ENCODE data around the gene RHEX.

The RHEX gene

GRCh38 chr1:206101351-206102045, 48.5 kb downstream of the RHEX start:
- no peak for DNase-seq (ENCODE audit: low spot score in 2 of 2)
- Histone ChIP-seq H3K4me3 (no peak overlapping the region), H3K36me3 (replicated peaks) (no peaks in the 10 kb centered on the region), H3K9me3 (no peaks in the 10 kb centered on the region), H3K4me1 (no peaks in the 10 kb centered on the region), H3K27me3 (ENCODE audit: low read depth) (no peaks in the 10 kb centered on the region)
- in situ Hi-C loops (cut with MboI; ENCODE audit: low sequenced_read_pairs) = loop anchor here (5.0 to 10.0 kb wide), 2 partner anchors 184 to 307 kb away; no protein-coding TSS in a partner anchor

GRCh38 chr1:206102292-206102936, 49.4 kb downstream of the RHEX start:
- H3K4me1 ChIP-seq = no peaks in the 10 kb centered on the region
- H3K27me3 ChIP-seq (ENCODE audit: low read depth) = no peaks in the 10 kb centered on the region
- in situ Hi-C loops (cut with MboI; ENCODE audit: low sequenced_read_pairs) = loop anchor here (5.0 to 10.0 kb wide), 2 partner anchors 185 to 308 kb away; no protein-coding TSS in a partner anchor
- no peak for DNase-seq (ENCODE audit: low spot score in 2 of 2)
- no peaks in the 10 kb centered on the region for H3K36me3 ChIP-seq (replicated peaks)
- no peaks in the 10 kb centered on the region for H3K9me3 ChIP-seq
- no peak overlapping the region for H3K4me3 ChIP-seq

- Histone ChIP-seq H3K4me1 (no peaks in the 10 kb centered on the region), H3K9me3 (no peaks in the 10 kb centered on the region), H3K27me3 (ENCODE audit: low read depth) (no peaks in the 10 kb centered on the region), H3K4me3 (no peak overlapping the region), H3K36me3 (replicated peaks) (no peaks in the 10 kb centered on the region)
- no peak for DNase-seq (ENCODE audit: low spot score in 2 of 2)
- in situ Hi-C loops (cut with MboI; ENCODE audit: low sequenced_read_pairs) = loop anchor here (5.0 to 10.0 kb wide), 2 partner anchors 187 to 309 kb away; no protein-coding TSS in a partner anchor
Observed at GRCh38 chr1:206103979-206104378, 51.0 kb downstream of the RHEX start.

- Histone ChIP-seq H3K4me1 (no peaks in the 10 kb centered on the region), H3K4me3 (no peak overlapping the region), H3K36me3 (replicated peaks) (no peaks in the 10 kb centered on the region), H3K27me3 (ENCODE audit: low read depth) (no peaks in the 10 kb centered on the region), H3K9me3 (no peaks in the 10 kb centered on the region)
- DNase-seq (ENCODE audit: low spot score in 2 of 2) = no peak
- in situ Hi-C loops (cut with MboI; ENCODE audit: low sequenced_read_pairs) = loop anchor here (5.0 to 10.0 kb wide), 3 partner anchors 78 to 311 kb away; no protein-coding TSS in a partner anchor
Observed at GRCh38 chr1:206105464-206105995, 52.6 kb downstream of the RHEX start.

GRCh38 chr1:206106328-206107167, 53.6 kb downstream of the RHEX start:
- H3K4me1 ChIP-seq = no peaks in the 10 kb centered on the region
- H3K27me3 ChIP-seq (ENCODE audit: low read depth) = no peaks in the 10 kb centered on the region
- DNase-seq (ENCODE audit: low spot score in 2 of 2) = peak; percentile 53 to 86
- H3K36me3 ChIP-seq (replicated peaks) = no peaks in the 10 kb centered on the region
- H3K4me3 ChIP-seq = no peak overlapping the region
- H3K9me3 ChIP-seq = no peaks in the 10 kb centered on the region
- in situ Hi-C loops (cut with MboI; ENCODE audit: low sequenced_read_pairs) = loop anchor here (5.0 to 10.0 kb wide), 3 partner anchors 79 to 312 kb away; no protein-coding TSS in a partner anchor

- H3K36me3 ChIP-seq (replicated peaks) = no peaks in the 10 kb centered on the region
- no peaks in the 10 kb centered on the region for H3K27me3 ChIP-seq (ENCODE audit: low read depth)
- H3K4me1 ChIP-seq = no peaks in the 10 kb centered on the region
- no peak overlapping the region for H3K4me3 ChIP-seq
- no peak for DNase-seq (ENCODE audit: low spot score in 2 of 2)
- H3K9me3 ChIP-seq = no peaks in the 10 kb centered on the region
- in situ Hi-C loops (cut with MboI; ENCODE audit: low sequenced_read_pairs) = loop anchor here (5.0 to 10.0 kb wide), 3 partner anchors 80 to 312 kb away; no protein-coding TSS in a partner anchor
Observed at GRCh38 chr1:206107168-206107544, 54.2 kb downstream of the RHEX start.

GRCh38 chr1:206108635-206109034, 55.7 kb downstream of the RHEX start:
- Histone ChIP-seq H3K4me1 (no peaks in the 10 kb centered on the region), H3K4me3 (no peak overlapping the region), H3K9me3 (no peaks in the 10 kb centered on the region), H3K27me3 (ENCODE audit: low read depth) (no peaks in the 10 kb centered on the region), H3K36me3 (replicated peaks) (no peaks in the 10 kb centered on the region)
- in situ Hi-C loops (cut with MboI; ENCODE audit: low sequenced_read_pairs) = loop anchor here (5.0 to 10.0 kb wide), 3 partner anchors 81 to 314 kb away; no protein-coding TSS in a partner anchor
- DNase-seq (ENCODE audit: low spot score in 2 of 2) = no peak

- Histone ChIP-seq H3K4me3 (no peak overlapping the region), H3K36me3 (replicated peaks) (no peaks in the 10 kb centered on the region), H3K9me3 (no peaks in the 10 kb centered on the region), H3K27me3 (ENCODE audit: low read depth) (no peaks in the 10 kb centered on the region), H3K4me1 (no peaks in the 10 kb centered on the region)
- in situ Hi-C loops (cut with MboI; ENCODE audit: low sequenced_read_pairs) = loop anchor here (5.0 to 10.0 kb wide), 3 partner anchors 82 to 315 kb away; no protein-coding TSS in a partner anchor
- DNase-seq (ENCODE audit: low spot score in 2 of 2) = no peak
Observed at GRCh38 chr1:206109718-206110117, 56.7 kb downstream of the RHEX start.

GRCh38 chr1:206110161-206110560, 57.2 kb downstream of the RHEX start:
- DNase-seq (ENCODE audit: low spot score in 2 of 2) = no peak
- Histone ChIP-seq H3K36me3 (replicated peaks) (no peaks in the 10 kb centered on the region), H3K9me3 (no peaks in the 10 kb centered on the region), H3K4me1 (no peaks in the 10 kb centered on the region), H3K4me3 (no peak overlapping the region), H3K27me3 (ENCODE audit: low read depth) (no peaks in the 10 kb centered on the region)
- in situ Hi-C loops (cut with MboI; ENCODE audit: low sequenced_read_pairs) = no loop called here

GRCh38 chr1:206110820-206111219, 57.8 kb downstream of the RHEX start:
- H3K9me3 ChIP-seq = no peaks in the 10 kb centered on the region
- H3K4me1 ChIP-seq = no peaks in the 10 kb centered on the region
- H3K4me3 ChIP-seq = no peak overlapping the region
- H3K27me3 ChIP-seq (ENCODE audit: low read depth) = no peaks in the 10 kb centered on the region
- no peaks in the 10 kb centered on the region for H3K36me3 ChIP-seq (replicated peaks)
- no peak for DNase-seq (ENCODE audit: low spot score in 2 of 2)
- in situ Hi-C loops (cut with MboI; ENCODE audit: low sequenced_read_pairs) = no loop called here

- H3K4me3 ChIP-seq = no peak overlapping the region
- in situ Hi-C loops (cut with MboI; ENCODE audit: low sequenced_read_pairs) = no loop called here
- no peaks in the 10 kb centered on the region for H3K9me3 ChIP-seq
- DNase-seq (ENCODE audit: low spot score in 2 of 2) = no peak
- no peaks in the 10 kb centered on the region for H3K36me3 ChIP-seq (replicated peaks)
- H3K27me3 ChIP-seq (ENCODE audit: low read depth) = no peaks in the 10 kb centered on the region
- no peaks in the 10 kb centered on the region for H3K4me1 ChIP-seq
Observed at GRCh38 chr1:206111271-206111927, 58.4 kb downstream of the RHEX start.

GRCh38 chr1:206112600-206113301, 59.8 kb downstream of the RHEX start:
- no peak for DNase-seq (ENCODE audit: low spot score in 2 of 2)
- Histone ChIP-seq H3K4me3 (no peak overlapping the region), H3K4me1 (0 out of 2 replicates have a peak, but pooled peaks cover 3% of the 10 kb centered on the region), H3K9me3 (no peaks in the 10 kb centered on the region), H3K27me3 (ENCODE audit: low read depth) (peaks cover 5% of the 10 kb centered on the region; the same call in 1 of the 2 replicates), H3K36me3 (replicated peaks) (no peaks in the 10 kb centered on the region)
- in situ Hi-C loops (cut with MboI; ENCODE audit: low sequenced_read_pairs) = no loop called here

All from HAP-1 (cell line).